Nephron progenitor cell (in vitro differentiated cells): ENCODE data around the gene DOK3.

Experiments
- DNase-seq: peaks from one replicate; pipeline ENCODE4 v3.0.0; 2021
- H3K27ac Mint-ChIP-seq: 2 replicates; pipeline ENCODE4 v1.8.0; 2021; ENCODE audit warnings: mild to moderate bottlenecking, moderate library complexity, mixed read lengths
- H3K27me3 Mint-ChIP-seq: 2 replicates; pipeline ENCODE4 v1.8.0; 2021; ENCODE audit warnings: mild to moderate bottlenecking, low read depth, mixed read lengths; ENCODE audit not compliant: poor library complexity
- H3K36me3 Mint-ChIP-seq: 2 replicates; pipeline ENCODE4 v1.8.0; 2021; ENCODE audit warnings: low read depth, mixed read lengths
- H3K4me1 Mint-ChIP-seq: 2 replicates; pipeline ENCODE4 v1.8.0; 2021; ENCODE audit warnings: mixed read lengths
- H3K4me3 Mint-ChIP-seq: 2 replicates; pipeline ENCODE4 v1.8.0; 2021; ENCODE audit warnings: mild to moderate bottlenecking, moderate library complexity, mixed read lengths
- H3K9me3 Mint-ChIP-seq: 2 replicates; pipeline ENCODE4 v1.8.0; 2021; ENCODE audit warnings: mild to moderate bottlenecking, moderate library complexity, mixed read lengths
- CTCF ChIP-seq: fragments of 200-600 bp; sonication (generic); IDR thresholded peaks from 2 replicates; pipeline ENCODE4 v1.5.0; 2021; ENCODE audit warnings: antibody characterized with exemption

Gene DOK3

DNA sequence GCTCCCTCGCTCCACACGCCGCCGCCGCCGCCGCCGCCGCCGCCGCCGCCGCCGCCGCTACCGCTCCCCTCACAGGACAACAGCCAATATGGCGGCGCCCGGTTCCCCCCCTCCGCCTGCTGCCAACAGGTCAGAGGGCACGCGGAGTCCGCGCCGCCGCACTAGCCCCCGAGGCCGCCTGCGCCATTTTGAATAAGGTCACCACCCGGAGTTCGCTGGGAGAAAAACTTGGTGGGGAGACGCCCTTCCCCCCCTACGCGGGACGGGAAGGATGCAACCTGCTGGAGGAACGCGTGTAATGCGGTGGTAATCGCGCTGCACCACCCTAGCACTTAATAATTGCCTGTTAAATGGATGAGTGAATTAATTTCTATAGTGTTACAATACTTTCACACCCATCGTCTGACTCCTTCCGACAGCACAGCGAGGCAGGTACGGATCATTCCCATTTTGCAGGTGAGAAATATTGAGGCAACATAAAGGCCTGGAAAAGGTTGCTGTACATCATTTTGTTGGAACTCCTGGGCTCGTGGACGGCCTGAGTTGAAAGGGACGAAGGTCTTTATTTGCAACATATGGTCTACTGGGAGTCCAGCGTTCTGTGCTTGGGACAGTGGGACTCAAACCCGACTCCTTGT is 45.0 kb upstream of the DOK3 start, which contains the start of gene FAM193B:
FAM193B (minus strand) TSS at position 90 of the 638 bp plus-strand sequence. CDS start 105 bp downstream, outside the sequence.
- H3K9me3 Mint-ChIP-seq: peaks cover 13% of the 10 kb centered on the region
- no peaks in the 10 kb centered on the region for H3K27me3 Mint-ChIP-seq
- peak within 1 kb of the TSS; percentile 86 for H3K4me3 Mint-ChIP-seq
- H3K27ac Mint-ChIP-seq: peak within 1 kb of the TSS; percentile 10
- peak; percentile 11 for TF ChIP-seq CTCF
- H3K36me3 Mint-ChIP-seq: peaks cover 25% of the 10 kb centered on the region
- peak; percentile 96 for DNase-seq
- peaks cover 57% of the 10 kb centered on the region for H3K4me1 Mint-ChIP-seq

- peaks cover 57% of the 10 kb centered on the region for H3K4me1 Mint-ChIP-seq
- H3K36me3 Mint-ChIP-seq: peaks cover 27% of the 10 kb centered on the region
- peak overlapping the region; percentile 86 for H3K4me3 Mint-ChIP-seq
- no peak for TF ChIP-seq CTCF
- peaks cover 10% of the 10 kb centered on the region for H3K9me3 Mint-ChIP-seq
- H3K27me3 Mint-ChIP-seq: no peaks in the 10 kb centered on the region
- H3K27ac Mint-ChIP-seq: no peak overlapping the region
- peak; percentile 48 for DNase-seq
Measured at GRCh38 chr5:177553671-177554429, 44.2 kb upstream of the DOK3 start.

GRCh38 chr5:177552839-177553455 is 43.3 kb upstream of the DOK3 start:
- Mint-ChIP-seq H3K4me1 (peaks cover 52% of the 10 kb centered on the region), H3K36me3 (peaks cover 27% of the 10 kb centered on the region), H3K9me3 (peaks cover 4% of the 10 kb centered on the region), H3K27me3 (no peaks in the 10 kb centered on the region), H3K27ac (peak overlapping the region; percentile 47), H3K4me3 (peak overlapping the region; percentile 86)
- DNase-seq: peak; percentile 34
- no peak for TF ChIP-seq CTCF

DNA sequence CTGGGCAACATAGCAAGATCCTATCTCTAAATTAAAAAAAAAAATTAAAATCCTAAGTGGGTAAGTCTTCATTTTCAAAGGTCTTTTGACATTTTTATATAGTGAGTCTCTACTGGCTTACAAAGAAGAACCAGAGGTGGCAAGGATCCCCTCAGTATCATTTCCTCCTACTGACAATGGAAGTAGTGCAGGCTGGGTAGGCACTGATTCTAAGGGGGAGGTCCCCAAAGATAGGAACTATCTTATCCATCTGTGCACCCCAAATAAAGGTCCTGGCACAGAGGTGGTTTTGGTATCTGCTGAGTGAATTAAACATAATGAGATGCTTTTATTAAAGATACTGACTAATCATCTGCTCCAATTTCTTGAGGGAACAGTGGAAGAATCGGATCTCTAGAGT is 40.5 kb upstream of the DOK3 start:
- Mint-ChIP-seq H3K27me3 (no peaks in the 10 kb centered on the region), H3K4me3 (no peak overlapping the region), H3K9me3 (no peaks in the 10 kb centered on the region), H3K4me1 (peaks cover 38% of the 10 kb centered on the region), H3K36me3 (peaks cover 32% of the 10 kb centered on the region), H3K27ac (no peak overlapping the region)
- DNase-seq: no peak
- TF ChIP-seq CTCF: no peak

DNA sequence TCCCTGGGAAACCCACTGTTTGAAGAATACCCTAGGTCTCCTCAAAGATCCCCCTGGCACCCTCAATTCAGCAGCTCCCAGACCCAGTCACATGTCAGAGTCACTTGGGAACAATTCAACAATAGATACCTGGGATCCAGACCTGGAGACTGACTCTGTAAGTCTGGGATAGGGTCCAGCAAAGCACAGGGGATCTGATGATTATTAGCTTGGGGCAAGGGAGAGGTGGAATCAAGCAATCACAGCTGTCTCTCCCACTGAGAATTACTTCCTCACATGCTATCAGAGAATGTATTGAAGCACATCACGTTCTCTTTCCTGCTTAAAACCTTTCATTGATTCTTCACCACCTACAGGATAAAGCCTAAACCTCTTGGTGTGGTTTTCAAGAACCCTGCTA is 38.9 kb upstream of the DOK3 start:
- Mint-ChIP-seq H3K4me1 (peaks cover 30% of the 10 kb centered on the region), H3K36me3 (peaks cover 32% of the 10 kb centered on the region), H3K4me3 (no peak overlapping the region), H3K27ac (peak overlapping the region; percentile 70), H3K9me3 (no peaks in the 10 kb centered on the region), H3K27me3 (no peaks in the 10 kb centered on the region)
- no peak for DNase-seq
- no peak for TF ChIP-seq CTCF
